GOT3 (cell line): Measurements from ENCODE around the gene RNPS1.

Experiments
- DNase-seq: peaks from one replicate; lab custom pipeline; 2025; ENCODE audit warnings: mixed read lengths; lab: John Stamatoyannopoulos, UW

RNPS1 gene

DNA sequence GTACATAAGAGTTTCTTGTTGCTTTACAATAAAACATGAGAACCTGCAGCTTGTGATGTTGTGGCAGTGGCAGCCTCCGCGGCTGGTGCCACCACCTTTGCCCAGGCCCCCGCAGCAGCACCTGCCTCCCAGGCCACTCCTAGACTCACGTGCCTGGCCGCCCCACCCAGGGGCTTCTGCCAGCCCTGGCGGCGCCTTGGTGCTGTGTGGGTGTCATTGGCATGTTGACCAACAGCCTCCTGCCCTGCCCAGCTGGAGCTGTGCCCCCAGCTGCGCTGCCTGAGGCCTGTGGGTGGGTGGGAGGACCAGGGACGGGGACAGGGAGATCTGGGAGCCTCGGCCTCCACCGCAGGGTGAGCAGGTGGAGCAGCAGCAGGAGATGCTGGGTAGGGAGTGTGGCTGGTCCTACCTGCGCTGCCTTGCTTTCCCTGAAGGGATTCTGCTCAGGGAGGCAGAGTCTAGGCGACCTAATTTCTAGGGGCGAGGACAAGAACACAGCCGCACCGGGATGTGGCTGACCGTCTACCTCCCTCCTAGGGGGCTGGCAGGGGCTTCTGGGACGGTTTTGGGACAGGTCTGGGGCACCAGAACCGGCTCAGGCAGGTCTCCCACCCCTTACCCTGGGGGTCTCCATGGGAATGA lies 32.1 kb downstream of the RNPS1 start:
- no peak for DNase-seq

DNA sequence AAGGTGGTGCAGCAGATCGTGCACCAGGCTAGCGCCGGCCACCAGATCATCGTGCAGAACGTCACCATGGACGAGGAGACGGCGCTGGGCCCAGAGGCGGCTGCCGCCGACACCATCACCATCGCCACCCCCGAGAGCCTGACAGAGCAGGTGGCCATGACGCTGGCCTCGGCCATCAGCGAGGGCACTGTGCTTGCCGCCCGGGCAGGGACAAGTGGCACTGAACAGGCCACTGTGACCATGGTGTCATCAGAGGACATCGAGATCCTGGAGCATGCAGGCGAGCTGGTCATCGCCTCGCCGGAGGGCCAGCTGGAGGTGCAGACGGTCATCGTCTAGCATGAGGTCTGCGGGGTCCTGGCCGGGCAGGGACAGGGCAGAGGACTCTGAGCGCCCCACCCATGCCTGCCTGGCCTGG lies 32.7 kb downstream of the RNPS1 start:
- no peak for DNase-seq

DNA sequence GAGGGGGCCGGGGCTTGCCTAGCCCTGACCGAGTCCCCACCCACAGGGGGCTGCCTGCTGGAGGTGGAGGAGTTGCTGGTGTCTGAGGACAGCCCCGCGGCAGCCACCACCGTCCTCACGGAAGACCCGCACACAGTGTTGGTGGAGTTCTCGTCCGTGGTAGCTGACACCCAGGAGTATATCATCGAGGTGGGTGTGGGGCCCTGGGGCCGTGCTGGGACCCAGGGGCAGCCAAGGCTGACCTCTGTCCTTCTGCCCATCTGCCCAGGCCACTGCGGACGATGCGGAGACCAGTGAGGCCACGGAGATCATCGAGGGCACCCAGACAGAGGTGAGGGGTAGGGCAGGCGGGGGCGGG lies 33.1 kb downstream of the RNPS1 start:
- DNase-seq, result no peak

DNA sequence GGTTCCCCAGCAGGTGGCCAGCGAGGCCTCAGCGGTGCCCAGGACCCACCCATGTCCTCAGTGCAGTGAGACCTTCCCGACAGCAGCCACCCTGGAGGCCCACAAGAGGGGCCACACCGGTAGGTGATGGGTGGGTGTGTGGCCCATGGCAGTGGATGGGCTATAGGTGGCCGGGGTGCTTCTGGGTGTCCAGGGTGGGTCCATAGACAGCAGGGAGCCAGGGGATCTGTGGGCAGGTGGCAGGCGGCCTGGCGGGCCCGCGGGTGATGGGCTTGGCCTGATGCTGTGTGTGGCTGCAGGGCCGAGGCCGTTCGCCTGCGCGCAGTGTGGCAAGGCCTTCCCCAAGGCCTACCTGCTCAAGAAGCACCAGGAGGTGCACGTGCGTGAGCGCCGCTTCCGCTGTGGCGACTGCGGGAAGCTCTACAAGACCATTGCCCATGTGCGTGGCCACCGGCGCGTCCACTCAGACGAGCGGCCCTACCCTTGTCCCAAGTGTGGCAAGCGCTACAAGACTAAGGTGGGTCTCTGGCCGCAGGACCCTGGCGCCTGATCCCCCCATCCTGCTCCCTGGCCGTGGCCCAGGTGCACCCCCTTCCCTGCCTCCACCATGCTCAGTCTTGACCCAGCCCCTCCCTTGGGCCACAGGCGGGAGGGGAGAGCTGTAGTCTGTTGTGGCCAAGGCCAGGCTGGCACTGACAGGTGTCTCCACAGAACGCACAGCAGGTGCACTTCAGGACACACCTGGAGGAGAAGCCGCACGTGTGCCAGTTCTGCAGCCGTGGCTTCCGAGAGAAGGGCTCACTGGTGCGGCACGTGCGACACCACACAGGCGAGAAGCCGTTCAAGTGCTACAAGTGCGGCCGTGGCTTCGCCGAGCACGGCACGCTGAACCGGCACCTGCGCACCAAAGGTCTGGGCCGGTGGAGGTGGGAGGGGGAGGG lies 33.8 kb downstream of the RNPS1 start:
- DNase-seq, result no peak

DNA sequence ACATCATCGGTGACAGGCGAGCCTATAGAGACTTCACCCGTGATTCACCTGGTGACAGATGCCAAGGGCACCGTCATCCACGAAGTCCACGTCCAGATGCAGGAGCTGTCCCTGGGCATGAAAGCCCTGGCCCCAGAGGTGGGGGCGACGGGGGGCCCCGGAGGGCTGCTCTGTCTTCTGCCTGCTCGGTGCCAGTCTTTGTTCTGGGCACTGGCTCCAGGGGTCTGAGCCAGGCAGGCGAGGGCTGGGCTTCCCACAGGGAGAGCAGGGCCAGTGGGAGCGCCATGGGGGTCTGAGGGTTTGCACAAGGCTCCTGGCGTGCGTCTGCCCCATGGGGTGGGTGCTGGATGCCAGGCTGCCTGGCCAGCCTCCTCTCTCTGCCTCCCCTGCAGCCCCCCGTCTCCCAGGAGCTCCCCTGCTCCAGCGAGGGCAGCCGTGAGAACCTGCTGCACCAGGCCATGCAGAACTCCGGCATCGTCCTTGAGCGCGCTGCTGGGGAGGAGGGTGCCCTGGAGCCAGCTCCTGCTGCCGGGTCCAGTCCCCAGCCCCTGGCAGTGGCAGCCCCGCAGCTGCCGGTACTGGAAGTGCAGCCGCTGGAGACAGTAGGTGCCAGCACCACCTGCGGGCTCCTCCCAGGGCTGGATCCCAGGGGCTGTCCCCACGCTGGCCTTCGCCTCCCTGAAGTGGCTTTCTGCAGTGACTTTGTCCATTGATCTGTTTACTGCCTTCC lies 34.7 kb downstream of the RNPS1 start:
- DNase-seq, result no peak

DNA sequence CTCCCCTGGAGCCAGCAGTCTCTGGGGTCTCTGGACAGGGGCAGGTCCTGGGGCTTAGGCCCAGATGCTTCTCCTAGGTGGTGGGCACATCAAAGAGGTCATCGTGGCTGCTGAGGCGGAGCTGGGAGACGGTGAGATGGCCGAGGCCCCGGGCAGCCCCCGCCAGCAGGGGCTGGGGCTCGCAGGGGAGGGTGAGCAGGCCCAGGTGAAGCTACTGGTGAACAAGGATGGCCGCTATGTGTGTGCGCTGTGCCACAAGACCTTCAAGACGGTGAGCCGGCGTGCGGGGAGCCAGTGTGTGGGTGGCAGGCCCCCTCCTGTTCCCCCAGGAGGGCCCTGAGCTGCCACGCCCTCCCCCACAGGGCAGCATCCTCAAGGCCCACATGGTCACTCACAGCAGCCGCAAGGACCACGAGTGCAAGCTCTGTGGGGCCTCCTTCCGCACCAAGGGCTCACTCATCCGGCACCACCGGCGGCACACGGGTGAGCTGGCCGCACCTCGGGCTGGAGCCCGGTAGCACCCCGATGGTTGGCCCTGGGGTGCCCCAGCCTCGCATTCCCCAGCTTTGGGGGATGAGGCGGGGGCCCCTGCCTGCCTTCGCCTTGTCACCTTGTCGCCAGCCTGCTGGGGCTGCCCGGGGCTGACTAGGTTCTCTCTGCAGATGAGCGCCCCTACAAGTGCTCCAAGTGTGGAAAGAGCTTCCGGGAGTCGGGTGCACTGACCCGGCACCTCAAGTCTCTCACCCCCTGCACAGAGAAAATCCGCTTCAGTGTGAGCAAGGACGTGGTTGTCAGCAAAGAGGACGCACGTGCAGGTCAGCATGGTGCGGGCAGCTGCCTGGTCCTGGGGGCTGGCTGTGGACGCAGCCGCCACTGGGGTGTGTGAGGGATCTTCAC lies 35.6 kb downstream of the RNPS1 start:
- no peak for DNase-seq

DNA sequence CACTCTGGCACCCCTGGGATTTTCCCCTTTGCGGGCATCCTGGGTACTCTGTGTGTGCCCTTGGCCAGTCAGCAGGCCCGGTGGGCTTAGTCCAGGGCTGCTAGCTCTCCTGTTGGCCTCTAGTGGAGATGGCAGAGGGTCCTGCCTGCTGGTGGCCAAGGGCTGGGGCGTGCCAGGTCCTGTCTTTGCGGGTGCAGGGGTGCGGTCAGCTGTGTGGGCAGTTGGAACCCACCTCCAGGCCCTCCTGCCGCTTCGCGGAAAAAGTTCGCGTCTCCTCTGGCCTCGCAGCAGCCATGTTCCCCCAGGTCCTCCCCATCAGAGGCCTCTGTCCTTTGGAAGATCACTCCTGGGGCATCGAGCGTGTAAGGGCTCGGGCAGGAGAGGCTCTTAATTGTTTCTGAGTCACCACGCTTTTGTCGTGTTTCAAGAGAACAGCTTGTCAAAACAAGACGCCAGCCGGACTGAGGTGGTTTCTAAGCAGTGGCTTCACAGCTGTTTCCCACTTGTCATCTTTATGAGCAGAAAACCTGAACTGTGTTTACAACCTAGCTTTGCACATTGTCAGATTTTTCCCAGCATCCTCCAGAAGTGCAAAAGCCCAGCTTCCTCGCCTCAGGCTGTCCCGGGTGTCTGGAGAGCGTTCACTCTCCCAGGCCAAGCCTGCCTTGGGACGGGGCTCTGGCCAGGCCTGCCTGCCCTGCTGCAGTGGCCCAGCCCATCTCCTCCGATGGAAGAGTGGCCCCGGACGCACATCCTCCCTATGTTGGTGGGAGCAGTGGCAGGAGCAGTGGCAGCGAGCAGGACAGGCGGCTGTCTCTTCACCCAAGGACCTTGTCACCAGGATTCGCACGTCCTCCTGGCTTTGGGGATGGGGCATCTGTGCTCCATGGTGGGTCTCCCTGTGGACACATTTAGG lies 36.7 kb downstream of the RNPS1 start:
- DNase-seq, result no peak

DNA sequence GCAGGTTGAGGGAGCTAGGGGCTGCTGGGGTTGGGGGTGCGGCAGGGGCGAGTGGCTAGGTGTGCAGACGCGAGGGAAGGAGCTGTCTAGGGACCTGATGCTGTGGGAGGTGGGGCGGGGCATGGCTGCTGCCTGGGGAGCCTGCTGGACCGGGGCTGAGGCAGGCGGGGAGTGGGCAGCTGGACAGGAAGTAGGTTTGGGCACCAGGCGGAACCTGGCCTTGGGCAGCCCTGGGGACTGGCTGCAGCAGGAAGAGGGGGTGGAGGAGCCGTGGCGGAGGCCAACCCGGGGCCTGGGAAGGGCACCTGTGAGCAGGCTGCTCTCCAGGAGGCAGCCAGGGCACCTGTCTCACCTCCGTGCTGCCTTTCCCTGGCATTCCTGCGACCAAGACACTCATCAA lies 37.5 kb downstream of the RNPS1 start:
- no peak for DNase-seq

DNA sequence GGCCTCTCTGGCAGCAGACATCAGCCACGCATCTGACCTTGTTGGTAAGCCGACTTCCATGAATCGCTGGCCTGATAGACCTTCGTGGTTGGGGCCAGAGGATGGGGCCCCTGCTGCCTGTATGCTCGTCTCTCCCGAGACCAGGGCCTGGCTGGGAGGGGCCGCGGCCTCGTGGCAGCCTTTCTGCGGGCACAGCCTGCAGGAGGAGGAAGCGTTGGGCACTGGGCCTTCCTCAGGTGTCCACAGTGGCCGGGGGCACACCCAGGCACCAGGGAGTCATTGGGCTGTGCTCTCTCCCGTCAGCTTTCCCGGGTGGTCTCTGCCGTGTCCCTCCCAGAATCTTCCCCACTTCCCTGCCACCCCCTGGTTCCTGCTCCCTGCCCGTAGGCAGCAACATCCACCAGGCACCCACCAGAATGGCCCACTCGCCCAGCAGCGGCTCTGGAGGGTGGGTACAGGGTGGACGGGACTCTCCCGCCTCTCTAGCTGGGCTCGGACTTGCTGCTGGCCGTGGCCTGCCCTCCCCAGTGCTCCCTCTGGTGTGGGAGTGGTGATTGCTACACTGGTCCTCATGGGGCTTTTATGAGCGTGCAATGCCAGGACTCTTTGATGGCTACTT lies 38.2 kb downstream of the RNPS1 start:
- no peak for DNase-seq

DNA sequence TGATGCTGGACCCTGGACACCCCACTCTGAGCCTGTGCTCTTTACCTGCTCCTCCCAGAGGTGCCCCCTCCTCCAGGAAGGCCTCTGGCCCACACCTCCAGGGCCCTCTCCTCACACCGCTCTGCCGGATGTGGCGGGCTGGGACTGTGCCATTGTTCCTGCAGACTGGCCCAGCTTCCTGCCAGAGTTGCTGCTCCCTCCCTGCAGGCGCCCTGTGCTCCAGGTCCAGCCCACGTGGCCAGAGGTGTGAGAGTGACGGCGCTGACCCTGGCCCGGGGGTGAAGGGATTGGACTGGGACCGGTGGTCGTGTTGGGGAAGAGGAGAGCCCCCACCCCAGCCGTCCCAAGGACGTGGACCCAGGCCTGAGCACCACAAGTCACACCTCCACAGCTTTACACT lies 38.8 kb downstream of the RNPS1 start:
- no peak for DNase-seq

DNA sequence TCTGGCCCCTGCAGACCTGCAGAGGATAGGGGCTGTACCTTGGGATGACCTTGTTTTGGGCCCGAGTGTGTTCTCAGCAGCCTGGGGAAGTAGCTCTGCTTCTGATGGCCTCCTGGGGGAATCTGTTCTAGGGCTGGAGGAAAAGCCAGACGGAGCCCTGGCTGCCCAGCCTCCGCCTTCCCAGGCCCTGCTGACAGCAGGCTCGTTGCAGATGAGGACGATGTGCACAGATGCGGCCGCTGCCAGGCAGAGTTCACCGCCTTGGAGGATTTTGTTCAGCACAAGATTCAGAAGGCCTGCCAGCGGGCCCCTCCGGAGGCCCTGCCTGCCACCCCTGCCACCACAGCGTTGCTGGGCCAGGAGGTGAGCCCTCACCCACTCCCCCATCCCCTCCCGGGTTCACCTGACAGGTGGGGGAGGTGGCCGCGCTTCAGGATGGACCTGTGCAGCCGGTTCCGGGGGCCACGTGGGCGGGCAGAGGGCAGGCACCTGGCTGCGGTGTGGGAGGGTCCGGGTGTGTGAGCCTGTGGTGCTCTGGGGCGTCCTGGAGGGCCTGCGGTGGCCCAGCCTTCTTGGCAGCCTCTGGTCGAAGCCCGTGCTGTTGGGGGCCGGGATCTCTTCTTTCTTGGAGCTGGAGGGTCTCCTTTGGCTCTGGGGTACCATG lies 39.6 kb downstream of the RNPS1 start:
- no peak for DNase-seq

DNA sequence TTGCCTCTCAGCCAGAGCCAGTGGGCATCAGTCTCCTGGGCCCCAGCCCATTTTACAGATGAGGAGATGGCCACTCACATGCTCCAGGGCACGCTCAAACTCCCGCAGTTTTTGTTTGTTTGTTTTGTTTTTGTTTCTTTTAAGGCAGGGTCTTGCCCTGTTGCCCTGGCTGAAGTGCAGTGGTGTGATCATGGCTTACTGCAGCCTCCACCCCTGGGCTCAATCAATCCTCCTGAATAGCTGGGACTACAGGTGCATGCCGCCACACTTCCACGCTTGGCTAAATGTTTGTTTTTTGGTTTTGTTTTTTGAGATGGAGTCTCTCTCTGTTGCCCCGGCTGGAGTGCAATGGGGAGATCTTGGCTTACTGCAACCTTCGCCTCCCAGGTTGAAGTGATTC lies 41.0 kb downstream of the RNPS1 start:
- no peak for DNase-seq

DNA sequence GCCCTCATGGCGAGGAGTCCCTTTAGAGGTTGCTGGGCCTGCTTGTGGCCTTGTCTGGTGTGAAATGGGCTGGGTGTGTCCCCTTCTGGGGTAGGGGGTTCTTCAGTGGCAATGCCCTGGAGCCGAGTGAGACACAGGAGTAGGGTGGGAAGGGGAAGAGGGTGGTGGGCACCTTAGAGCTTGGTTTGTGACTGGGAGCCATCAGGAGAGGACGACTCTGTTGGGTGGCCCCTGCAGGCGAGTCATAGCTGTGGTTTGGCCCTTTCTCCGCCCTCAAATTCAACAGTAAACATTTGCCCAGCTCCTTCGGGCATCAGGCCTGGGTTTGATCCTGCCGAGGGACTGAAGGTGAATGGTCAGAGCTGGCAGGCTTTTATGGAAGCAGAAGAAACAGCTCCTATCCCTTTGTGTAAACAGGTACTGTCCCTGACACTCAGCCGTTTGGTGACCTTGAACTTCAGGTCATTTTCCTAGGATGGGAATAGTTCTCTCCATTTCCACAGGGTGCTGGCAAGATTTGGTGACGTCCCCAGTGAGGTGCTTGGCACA lies 41.6 kb downstream of the RNPS1 start:
- no peak for DNase-seq

DNA sequence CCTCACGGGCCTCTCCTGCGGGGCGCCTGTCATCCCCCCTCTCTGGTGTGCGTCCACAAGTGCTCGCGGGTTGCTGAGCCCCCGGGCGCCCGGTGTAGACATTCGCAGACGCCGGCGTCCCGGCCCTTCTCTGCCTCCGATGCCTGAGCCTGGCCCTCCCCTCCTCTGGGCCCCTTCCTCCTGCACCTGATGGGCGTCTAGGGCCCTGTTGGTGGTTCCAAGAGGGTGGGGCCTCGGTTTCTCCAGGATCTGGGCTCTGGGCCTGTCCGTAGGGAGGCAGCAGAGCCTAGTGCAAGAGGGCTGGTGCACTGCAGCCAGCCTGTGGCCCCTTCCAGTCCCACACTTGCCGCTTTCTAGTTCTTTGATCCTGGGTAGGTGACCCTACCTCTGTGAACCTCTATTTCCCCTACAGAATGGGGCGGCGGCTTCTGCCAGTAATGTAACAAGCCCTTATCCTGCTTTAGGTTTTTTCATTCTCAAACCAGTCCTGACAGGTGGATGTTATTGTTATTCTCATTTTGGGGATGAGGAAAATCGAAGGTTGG lies 43.9 kb downstream of the RNPS1 start:
- no peak for DNase-seq

DNA sequence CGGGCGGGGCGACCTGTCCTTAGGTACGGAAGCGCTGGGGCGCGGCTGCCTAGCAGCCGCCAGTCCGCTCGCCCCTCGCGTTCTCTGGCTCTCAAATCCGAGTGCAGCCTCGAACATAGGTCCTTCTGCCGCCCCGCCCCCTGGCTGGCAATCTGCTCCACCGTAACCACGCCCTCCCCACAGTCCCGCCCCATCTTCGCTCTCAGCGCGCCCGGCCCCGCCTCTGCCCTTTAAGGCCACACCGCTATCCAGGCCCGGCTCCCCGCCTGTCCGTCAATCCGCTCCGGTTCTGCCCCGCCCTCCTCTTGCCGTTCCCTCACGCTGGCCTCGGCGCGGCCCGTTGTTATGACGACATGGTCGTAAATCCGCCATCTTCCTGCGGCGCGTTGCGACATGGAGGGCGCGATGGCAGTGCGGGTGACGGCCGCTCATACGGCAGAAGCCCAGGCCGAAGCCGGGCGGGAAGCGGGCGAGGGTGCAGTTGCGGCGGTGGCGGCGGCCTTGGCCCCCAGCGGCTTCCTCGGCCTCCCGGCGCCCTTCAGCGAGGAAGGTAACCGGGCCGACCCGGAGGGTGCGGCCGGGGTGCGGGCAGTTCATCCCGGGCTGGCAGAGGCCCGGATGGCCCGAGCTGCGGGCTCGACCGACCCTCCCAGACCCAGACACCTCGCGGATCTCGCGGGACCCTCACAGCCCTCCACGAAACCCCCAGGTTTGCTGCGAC lies 44.5 kb downstream of the RNPS1 start, which contains the start of gene E4F1:
TSS of gene E4F1 (plus strand) at position 371 of the 721 bp plus-strand sequence. CDS start at position 394, 23 bp downstream.
- DNase-seq, result peak; percentile 96

DNA sequence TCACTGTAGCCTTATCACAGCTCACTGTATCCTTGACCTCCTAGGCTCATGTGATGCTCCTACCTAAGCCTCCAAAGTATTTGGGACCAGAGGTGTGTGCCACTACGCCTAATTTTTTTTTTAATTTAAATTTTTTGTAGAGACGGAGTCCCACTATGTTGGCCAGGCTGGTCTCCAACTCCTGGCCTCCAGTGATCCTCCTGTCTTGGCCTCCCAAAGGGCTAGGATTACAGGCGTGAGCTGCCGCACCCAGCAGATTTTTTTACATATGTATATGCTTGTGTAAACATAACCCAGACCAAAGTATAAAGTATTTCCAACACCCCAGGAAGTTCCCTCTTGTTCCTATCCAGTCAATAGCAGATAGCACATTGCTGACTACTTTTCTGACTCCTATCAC lies 51.6 kb downstream of the RNPS1 start:
- DNase-seq, result no peak

DNA sequence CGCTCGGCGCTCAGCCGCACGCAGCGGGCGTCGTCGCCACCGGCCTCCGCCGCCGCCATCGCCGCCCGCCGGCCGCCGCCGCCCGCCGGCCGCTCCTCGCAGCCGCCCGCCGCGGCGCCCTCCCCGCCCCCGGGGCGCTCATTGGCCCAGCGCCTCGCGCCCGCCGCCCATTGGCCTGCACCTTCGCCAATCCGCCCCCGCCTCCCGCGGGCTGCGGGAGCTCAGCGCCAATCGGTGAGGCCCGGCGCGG lies 53.3 kb downstream of the RNPS1 start, which contains the start of gene PGP:
TSS of gene PGP (minus strand) at position 122 of the 250 bp plus-strand sequence. CDS start at position 59, 63 bp downstream.
- no peak for DNase-seq
